BLaER1 treated with 17β-estradiol and CSF1 and Interleukin-3, amounts not matched to agents 10 nM and 100 nM (cell line): Measurements from ENCODE around the gene ATP8B3.

Experiments
- H3K27ac ChIP-seq, 11 experiments: shearing (Covaris generic); formaldehyde crosslinking; 2 replicates each; pipeline ENCODE4 v1.8.1; 2022
- H3K27me3 ChIP-seq, 11 experiments: shearing (Covaris generic); formaldehyde crosslinking; 2 replicates each; pipeline ENCODE4 v1.8.1; 2022
- H3K36me3 ChIP-seq, 11 experiments: shearing (Covaris generic); formaldehyde crosslinking; 2 replicates each; pipeline ENCODE4 v1.8.1; 2022
- H3K4me1 ChIP-seq, 10 experiments: shearing (Covaris generic); formaldehyde crosslinking; 2 replicates each; pipeline ENCODE4 v1.8.1; 2022
- H3K4me2 ChIP-seq, 11 experiments: shearing (Covaris generic); formaldehyde crosslinking; 2 replicates each; pipeline ENCODE4 v1.8.1; 2022
- H3K4me3 ChIP-seq, 10 experiments: shearing (Covaris generic); formaldehyde crosslinking; 2 replicates each; pipeline ENCODE4 v1.8.1; 2022
- H3K9ac ChIP-seq, 11 experiments: shearing (Covaris generic); formaldehyde crosslinking; 2 replicates each; pipeline ENCODE4 v1.8.1; 2022
- H3K9me3 ChIP-seq, 11 experiments: shearing (Covaris generic); formaldehyde crosslinking; replicated peaks in 1 of 11; 2 replicates each; pipeline ENCODE4 v1.8.1; 2022
- H4K20me1 ChIP-seq, 11 experiments: shearing (Covaris generic); formaldehyde crosslinking; 2 replicates each; pipeline ENCODE4 v1.8.1; 2022
- Cebpa-rat ChIP-seq, 11 experiments: shearing (Covaris generic); IDR thresholded peaks; 2 replicates each; pipeline ENCODE4 v1.8.1; 2022

Gene ATP8B3

GRCh38 chr19:1756264-1756663 is 55.8 kb downstream of the ATP8B3 start:
- Histone ChIP-seq H3K4me1 (peaks cover 40 to 53% (median 49%) of the 10 kb centered on the region in 10 experiments), H3K27ac (no peak overlapping the region), H3K9me3 (no peaks in the 10 kb centered on the region), H3K36me3 (no peaks in the 10 kb centered on the region), H4K20me1 (peaks cover 0 to 96% (median 78%) of the 10 kb centered on the region in 11 experiments; a peak in 20 of 22 replicates), H3K4me2 (peak overlapping the region in 10 of 11 experiments; percentile 52 to 98 (median 92); a peak in 13 of 22 replicates), H3K27me3 (peaks cover 99 to 100% (median 100%) of the 10 kb centered on the region in 11 experiments), H3K4me3 (peak overlapping the region in 4 of 10 experiments; percentile 35 to 50 (median 49); a peak in 4 of 20 replicates), H3K9ac (no peak overlapping the region)
- TF ChIP-seq Cebpa-rat (IDR thresholded peaks at IDR 0.05) = no peak

GRCh38 chr19:1755467-1756171 is 56.5 kb downstream of the ATP8B3 start:
- Histone ChIP-seq H3K4me1 (peaks cover 40 to 53% (median 49%) of the 10 kb centered on the region in 10 experiments), H3K4me2 (peak overlapping the region; percentile 61 to 96 (median 78)), H3K9ac (no peak overlapping the region), H3K36me3 (no peaks in the 10 kb centered on the region), H4K20me1 (peaks cover 0 to 97% (median 79%) of the 10 kb centered on the region in 11 experiments; a peak in 20 of 22 replicates), H3K9me3 (no peaks in the 10 kb centered on the region), H3K4me3 (peak overlapping the region; percentile 23 to 53 (median 40); a peak in 18 of 20 replicates), H3K27me3 (peaks cover 99 to 100% (median 100%) of the 10 kb centered on the region in 11 experiments), H3K27ac (no peak overlapping the region)
- TF ChIP-seq Cebpa-rat (IDR thresholded peaks at IDR 0.05) = no peak

DNA sequence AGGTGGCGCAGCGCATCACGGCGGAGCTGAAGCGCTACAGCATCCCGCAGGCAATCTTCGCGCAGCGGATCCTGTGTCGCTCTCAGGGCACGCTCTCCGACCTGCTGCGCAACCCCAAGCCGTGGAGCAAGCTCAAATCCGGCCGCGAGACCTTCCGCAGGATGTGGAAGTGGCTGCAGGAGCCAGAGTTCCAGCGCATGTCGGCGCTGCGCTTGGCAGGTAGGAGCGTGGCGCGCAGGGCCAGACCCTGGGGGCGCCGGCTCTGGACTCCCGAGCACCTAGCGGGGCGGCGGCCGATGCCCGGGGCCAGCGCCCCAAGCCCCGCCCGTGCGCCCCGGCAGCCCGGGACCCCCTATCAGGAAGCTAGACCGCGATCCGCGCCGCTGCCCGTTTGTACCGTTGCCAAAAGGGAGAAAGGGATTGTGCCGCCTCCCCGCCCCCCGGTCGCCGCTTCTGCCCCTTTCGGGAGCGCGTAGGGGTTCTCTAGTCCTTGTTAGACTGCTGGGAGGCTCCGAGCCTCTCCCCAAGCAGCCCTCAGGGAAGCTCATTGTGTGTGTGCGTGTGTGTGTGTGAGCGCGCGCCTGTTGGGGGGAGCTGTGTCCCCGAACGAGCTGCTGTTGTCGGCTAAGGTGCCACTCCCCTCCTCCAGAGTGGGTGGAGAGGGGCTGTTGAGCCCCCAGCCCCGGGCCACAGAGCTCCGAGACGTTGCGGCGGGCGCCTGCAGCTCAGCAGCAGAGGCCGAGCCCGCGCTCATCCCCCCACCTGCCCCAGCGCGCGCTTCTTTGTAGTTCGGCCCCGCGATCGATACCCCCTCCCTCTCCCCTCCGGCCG is 57.2 kb downstream of the ATP8B3 start:
- H3K9me3 ChIP-seq = no peaks in the 10 kb centered on the region
- H3K27me3 ChIP-seq = peaks cover 99 to 100% (median 100%) of the 10 kb centered on the region in 11 experiments
- H3K36me3 ChIP-seq = no peaks in the 10 kb centered on the region
- no peak overlapping the region for H3K27ac ChIP-seq
- peaks cover 41 to 56% (median 52%) of the 10 kb centered on the region in 10 experiments for H3K4me1 ChIP-seq
- TF ChIP-seq Cebpa-rat (IDR thresholded peaks at IDR 0.05) = no peak
- peaks cover 0 to 97% (median 81%) of the 10 kb centered on the region in 11 experiments; a peak in 20 of 22 replicates for H4K20me1 ChIP-seq
- H3K4me3 ChIP-seq = peak overlapping the region; percentile 23 to 53 (median 40); a peak in 18 of 20 replicates
- 0 out of 22 replicates have a peak overlapping the region, but pooled peaks of 1 of the 11 experiments have one; percentile 2 for H3K9ac ChIP-seq
- peak overlapping the region; percentile 61 to 96 (median 78) for H3K4me2 ChIP-seq

- H3K4me1 ChIP-seq = peaks cover 48 to 63% (median 59%) of the 10 kb centered on the region in 10 experiments
- H3K4me3 ChIP-seq = peak overlapping the region in 5 of 10 experiments; percentile 30 to 53 (median 49); a peak in 8 of 20 replicates
- peaks cover 0 to 97% (median 89%) of the 10 kb centered on the region in 11 experiments; a peak in 20 of 22 replicates for H4K20me1 ChIP-seq
- no peak overlapping the region for H3K27ac ChIP-seq
- no peaks in the 10 kb centered on the region for H3K9me3 ChIP-seq
- no peaks in the 10 kb centered on the region for H3K36me3 ChIP-seq
- TF ChIP-seq Cebpa-rat (IDR thresholded peaks at IDR 0.05) = no peak
- H3K27me3 ChIP-seq = peaks cover 99 to 100% (median 100%) of the 10 kb centered on the region in 11 experiments
- H3K4me2 ChIP-seq = peak overlapping the region; percentile 61 to 96 (median 78)
- H3K9ac ChIP-seq = no peak overlapping the region
Measured at GRCh38 chr19:1754018-1754635, 57.9 kb downstream of the ATP8B3 start.

DNA sequence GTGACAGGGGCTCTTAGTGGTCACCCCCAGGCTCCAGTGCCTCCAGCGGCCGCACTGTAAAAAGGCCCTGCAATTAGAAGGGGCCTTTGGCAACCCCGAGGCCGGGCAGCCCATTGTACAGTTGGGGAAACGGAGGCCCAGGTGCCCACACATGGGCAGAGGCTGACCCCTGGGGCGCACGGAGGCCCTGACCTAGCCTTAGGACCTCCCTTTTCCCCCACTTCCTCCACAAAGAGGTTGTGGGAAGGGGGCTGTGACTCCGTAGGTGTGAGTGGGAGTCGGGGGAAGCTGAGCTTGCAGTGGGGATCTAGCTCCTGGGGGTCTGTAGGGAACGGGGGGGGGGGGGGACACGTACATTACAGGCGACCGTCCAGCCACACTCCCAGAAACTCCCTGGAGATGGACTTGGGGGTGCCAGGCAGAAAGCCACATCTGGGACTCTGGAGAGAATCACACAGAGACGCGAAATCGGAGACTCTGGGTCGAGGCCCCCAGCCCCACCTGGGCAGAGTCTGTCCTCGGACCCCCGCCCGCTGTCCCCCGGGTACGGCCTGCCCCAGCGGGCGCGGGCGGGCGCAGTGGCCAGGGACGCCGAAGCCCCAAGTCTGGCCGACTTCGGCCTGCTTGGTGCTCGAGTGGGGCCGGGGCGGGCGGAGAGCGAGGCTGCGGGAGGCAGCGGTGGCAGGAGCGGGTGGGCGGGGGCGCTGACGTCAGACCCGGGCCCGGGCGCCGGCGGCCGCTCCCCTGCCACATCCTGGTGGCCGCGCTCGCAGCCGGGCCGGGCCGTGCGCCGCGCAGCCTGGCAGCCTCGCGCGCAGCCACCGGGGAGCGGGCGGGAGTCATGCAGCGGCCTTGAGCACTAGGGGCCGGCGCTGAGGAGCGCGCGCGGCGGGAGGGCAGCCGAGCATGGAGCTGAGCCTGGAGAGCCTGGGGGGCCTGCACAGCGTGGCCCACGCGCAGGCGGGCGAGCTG is 59.0 kb downstream of the ATP8B3 start, which contains the start of gene ONECUT3:
Gene ONECUT3 (plus strand): TSS at position 750 of the 972 bp plus-strand sequence. CDS start 157 bp downstream, at position 907.
- TF ChIP-seq Cebpa-rat (IDR thresholded peaks at IDR 0.05) = no peak
- peaks cover 0 to 100% (median 96%) of the 10 kb centered on the region in 11 experiments; a peak in 20 of 22 replicates for H4K20me1 ChIP-seq
- H3K4me1 ChIP-seq = peaks cover 59 to 74% (median 69%) of the 10 kb centered on the region in 10 experiments
- peak within 1 kb of the TSS in 5 of 10 experiments; percentile 11 to 53 (median 44); a peak in 8 of 20 replicates for H3K4me3 ChIP-seq
- no peak within 1 kb of the TSS for H3K9ac ChIP-seq
- H3K27ac ChIP-seq = no peak within 1 kb of the TSS
- peak within 1 kb of the TSS; percentile 61 to 96 (median 78); a peak in 19 of 22 replicates for H3K4me2 ChIP-seq
- no peaks in the 10 kb centered on the region for H3K36me3 ChIP-seq
- H3K27me3 ChIP-seq = peaks cover 100% of the 10 kb centered on the region in 11 experiments
- no peaks in the 10 kb centered on the region for H3K9me3 ChIP-seq

- Histone ChIP-seq H3K9me3 (no peaks in the 10 kb centered on the region), H3K36me3 (no peaks in the 10 kb centered on the region), H4K20me1 (peaks cover 0 to 96% (median 91%) of the 10 kb centered on the region in 11 experiments; a peak in 20 of 22 replicates), H3K9ac (no peak overlapping the region), H3K27ac (no peak overlapping the region), H3K4me2 (peak overlapping the region in 6 of 11 experiments; percentile 15 to 48 (median 36); a peak in 8 of 22 replicates), H3K4me1 (peaks cover 57 to 73% (median 67%) of the 10 kb centered on the region in 10 experiments), H3K4me3 (no peak overlapping the region), H3K27me3 (peaks cover 99 to 100% (median 100%) of the 10 kb centered on the region in 11 experiments)
- no peak; a peak in 1 of 22 replicates for TF ChIP-seq Cebpa-rat (IDR thresholded peaks at IDR 0.05)
Measured at GRCh38 chr19:1752009-1752756, 59.9 kb downstream of the ATP8B3 start.
